ENCODE measurements around the gene ANKRD24. TPM values are rescaled to one million over a fixed set of nuclear protein-coding genes. Genes with fewer than 3 reads are reported as not detected.
A peak's percentile ranks its signal among the peaks of the same experiment; 100 is the strongest.
"Not testable (repeated sequence)": the region's sequence is repeated elsewhere in the genome, so short reads cannot be mapped to it uniquely, and the experiment has no call there.

ANKRD24 gene
- total RNA-seq = 1.7 TPM in 1 of 2 replicates, not detected in the other

DNA sequence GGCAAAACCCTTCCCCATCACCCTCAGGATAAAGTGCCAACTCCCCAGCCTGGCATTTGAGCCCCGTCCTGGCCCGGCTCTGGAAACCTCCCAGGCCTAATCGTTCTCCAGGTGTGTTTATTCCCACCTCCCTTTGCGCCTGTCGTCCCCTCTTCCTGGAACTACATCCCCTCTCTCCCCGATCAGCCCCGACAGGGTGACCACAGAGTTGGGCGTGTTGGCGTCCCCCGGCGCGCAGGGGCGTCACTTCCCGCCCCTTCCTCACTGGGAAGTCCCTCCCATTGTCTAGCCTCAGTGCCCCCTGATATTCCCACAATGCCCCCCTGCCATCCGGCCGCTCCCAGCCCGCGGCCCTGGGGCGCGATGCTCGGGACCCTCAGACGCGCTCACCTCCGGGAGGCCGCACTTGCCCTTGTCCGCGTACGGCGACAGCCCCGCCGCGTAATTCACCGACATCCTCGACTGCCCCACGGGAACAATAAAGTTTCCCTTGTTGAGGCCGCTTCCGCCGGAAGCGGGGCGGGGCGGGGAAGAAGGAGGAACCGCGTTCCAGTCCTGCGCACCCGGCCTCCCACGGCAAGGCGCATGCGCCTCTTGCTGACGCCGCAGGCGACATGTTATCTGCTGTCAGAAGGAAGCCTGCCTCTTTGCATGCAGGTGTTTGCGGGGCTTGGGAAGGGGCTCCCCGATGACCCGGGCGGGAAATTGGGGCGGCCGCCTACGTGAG lies at the start of gene ANKRD24, which contains the start of gene SIRT6:
TSS of gene ANKRD24 (plus strand) at position 606 of the 727 bp plus-strand sequence. CDS start 3,737 bp downstream, outside the sequence.
TSS of gene SIRT6 (minus strand) at position 480 of the 727 bp plus-strand sequence. CDS start at position 456, 24 bp downstream.
- peak; percentile 87 for DNase-seq (ENCODE audit: low read depth)

DNA sequence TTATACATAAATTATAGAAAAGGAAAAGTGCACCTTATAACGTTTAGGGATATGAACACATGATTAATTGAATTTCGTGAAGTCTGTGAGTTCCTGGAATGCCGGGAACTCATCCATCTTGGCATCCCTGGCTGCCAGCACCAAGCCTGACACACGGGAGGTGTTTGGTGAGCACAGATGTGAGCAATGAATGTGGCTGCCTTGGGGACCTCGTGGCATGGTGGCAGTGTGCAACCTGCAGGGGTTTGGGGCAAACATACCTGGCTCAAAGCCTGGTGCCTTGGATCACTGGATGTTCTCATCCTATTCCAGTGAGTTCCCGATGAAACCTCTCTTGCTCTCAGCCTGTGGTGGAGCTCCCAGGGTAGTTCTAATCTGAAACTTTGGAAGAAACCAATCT lies 48.1 kb upstream of the ANKRD24 start:
- no peak for DNase-seq (ENCODE audit: low read depth)

DNA sequence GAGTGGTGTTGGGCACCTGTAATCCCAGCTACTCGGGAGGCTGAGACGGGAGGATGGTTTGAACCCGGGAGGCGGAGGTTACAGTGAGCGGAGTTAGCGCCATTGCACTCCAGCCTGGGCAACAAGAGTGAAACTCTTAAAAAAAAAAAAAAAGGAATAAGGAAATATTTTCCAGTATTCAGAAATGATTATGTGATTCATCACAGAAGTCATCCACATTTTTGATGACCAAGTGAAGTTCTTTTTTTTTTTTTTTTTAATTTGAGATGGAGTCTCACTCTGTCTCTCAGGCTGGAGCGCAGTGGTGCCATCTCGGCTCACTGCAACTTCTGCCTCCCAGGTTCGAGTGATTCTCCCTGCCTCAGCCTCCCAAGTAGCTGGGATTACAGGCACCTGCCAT lies 47.1 kb upstream of the ANKRD24 start:
- DNase-seq (ENCODE audit: low read depth) = not testable (repeated sequence)

DNA sequence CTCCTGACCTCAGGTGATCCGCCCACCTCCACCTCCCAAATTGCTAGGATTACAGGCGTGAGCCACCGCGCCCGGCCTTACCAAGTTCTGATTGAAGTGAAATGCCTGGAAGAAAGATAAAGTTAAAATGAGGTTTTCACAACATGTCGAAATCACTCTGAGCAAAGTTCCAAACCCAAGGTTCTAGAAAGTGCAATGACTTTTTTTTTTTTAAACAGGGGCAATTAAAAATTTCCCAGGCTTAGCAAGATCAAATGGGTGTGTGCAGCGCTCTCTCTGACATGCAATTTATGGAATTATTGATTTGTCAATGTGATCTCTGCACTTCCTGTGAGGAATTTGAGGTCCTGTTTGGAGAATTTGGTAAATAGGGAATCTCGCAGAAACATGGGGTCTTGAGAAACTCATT lies 45.8 kb upstream of the ANKRD24 start:
- DNase-seq (ENCODE audit: low read depth) = no peak

DNA sequence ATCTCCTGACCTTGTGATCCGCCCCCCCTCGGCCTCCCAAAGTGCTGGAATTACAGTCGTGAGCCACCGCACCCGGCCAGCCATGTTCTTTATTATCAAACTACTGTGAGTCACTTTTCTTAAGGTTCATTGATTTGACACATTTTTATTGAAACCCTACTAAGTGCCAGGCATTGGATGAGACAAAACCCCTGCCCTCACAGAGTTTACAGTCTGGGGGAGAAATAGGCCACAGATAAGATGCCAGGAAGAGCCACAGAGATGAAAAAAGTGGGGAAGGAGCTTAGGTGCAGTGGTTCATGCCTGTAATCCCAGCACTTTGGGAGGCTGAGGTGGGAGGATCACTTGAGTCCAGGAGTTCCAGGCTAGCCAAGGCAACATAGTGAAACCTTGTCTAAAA lies 44.0 kb upstream of the ANKRD24 start:
- no peak for DNase-seq (ENCODE audit: low read depth)

DNA sequence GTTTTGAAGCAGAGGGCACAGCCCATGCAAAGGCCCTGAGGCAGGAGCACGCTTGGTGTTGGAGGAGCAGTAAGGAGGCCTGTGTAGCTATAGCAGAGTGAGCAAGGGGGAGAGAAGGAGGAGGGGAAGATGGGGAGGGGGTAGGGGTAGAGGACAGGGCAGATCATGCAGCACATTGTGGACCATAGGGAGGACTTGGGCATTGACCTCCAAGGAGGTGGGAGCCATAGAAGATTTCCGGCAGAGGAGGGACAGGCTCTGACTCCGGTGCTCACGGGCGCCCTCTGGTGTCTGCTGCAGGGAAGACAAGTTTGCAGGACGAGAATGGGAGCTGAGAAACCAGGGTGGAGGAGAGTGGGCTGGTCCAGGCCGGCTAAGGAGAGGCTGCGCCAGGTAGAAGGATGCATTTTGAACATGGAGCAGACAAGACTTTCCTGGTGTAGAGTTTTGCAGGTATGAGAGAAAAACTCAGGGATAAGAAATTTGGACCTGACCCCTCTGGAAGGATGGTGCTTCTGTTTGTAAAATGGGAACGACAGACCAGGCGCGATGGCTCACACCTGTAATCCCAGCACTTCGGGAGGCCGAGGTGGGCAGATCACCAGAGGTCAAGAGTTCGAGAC lies 42.8 kb upstream of the ANKRD24 start:
- DNase-seq (ENCODE audit: low read depth) = peak; percentile 29

DNA sequence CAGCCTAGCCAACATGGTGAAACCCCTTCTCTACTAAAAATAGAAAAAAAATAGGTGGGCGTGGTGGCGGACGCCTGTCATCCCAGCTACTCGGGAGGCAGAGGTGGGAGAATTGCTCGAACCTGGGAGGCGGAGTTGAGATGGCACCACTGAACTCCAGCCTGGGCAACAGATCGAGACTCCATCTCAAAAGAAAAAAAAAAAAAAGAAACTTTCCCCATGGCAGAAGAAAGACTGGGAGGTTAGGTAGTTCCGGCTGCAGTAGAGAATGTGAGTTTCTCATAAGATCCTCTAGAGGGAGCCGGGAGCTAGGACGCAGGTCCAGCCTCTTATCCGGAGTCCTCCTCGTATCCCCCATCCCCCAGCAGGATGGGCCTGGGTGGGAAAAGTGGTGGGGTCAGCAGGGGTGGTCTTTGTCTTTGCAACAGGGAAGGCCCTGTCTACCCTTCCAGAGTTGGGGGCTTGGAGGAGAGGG lies 42.2 kb upstream of the ANKRD24 start:
- DNase-seq (ENCODE audit: low read depth) = peak; percentile 61

DNA sequence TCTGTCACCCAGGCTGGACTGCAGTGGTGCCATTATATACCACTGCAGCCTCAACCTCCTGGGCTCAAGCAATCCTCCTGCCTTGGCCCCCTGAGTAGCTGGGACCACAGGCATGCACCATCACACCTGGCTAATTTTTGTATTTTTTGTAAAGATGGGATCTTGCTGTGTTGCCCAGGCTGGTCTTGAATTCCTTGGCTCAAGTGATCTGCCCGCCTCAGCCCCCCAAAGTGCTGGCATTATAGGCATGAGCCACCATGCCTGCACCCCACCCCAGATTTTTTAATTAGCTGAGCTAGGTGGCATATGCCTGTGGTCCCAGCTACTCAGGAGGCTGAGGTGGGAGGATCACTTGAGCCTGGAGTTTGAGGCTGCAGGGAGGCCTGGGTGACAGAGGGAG lies 39.6 kb upstream of the ANKRD24 start:
- not testable (repeated sequence) for DNase-seq (ENCODE audit: low read depth)

DNA sequence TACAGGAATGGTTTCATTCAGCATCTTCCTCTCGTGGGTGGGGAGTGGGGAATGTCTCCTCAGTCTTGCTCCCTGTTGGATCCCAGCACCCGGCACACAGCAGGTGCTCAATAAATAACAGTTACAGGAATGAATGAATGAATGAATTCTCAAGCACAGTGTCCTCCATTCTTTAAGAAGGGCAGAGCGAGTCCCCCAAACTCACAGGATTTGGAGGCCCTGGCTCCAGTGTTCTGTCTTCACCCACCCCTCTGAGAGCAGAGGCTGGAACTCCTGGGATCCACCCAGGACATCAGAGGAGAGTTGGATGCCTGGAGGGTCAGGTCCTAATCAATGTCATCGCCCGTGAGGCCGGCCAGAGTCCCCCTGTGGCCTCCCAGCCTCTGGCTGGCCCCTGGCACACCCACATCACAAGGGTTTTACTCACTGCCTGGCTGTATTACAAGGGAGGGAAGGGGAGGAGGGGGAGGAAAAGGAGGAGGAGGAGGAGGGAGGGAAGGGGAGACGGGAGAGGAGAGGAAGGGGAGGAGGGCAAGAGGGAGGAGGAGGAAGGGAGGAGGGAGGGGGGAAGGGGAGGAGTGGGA lies 37.7 kb upstream of the ANKRD24 start:
- DNase-seq (ENCODE audit: low read depth) = no peak

DNA sequence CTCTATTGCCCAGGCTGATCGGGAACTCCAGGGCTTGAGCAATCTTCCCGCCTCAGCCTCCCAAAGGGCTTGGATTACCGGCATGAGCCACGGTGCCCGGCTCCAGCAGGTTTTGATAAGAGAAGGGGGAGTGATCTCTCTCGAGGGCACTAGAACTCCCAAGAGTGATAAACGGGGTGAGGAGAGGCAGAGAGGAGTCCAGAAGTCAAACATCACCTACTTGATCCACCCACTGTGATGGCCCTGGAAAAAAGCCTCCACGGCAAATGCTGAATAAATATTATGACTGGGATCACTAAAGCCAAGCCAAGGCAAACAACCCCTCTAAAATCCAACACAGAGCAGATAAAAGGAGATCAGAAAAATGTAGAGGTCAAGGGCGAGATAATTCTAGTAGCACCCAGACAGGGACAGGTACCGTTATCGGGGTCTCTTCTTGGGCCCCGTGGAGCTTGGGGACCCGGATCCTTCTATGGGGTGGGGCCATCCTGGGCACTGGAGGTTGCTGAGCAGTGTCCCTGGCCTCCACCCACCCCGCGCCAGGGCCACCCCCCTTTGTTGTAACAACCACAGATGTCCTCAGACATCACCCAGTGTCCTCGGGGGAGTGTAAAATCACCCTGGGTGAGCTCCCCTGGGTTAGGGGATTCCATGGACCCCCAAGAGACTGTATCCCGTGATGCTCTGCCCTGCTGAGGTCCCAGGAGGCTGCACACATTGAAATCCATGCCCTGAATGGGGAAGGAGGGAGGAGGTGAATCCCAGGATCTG lies 32.8 kb upstream of the ANKRD24 start:
- no peak for DNase-seq (ENCODE audit: low read depth)

DNA sequence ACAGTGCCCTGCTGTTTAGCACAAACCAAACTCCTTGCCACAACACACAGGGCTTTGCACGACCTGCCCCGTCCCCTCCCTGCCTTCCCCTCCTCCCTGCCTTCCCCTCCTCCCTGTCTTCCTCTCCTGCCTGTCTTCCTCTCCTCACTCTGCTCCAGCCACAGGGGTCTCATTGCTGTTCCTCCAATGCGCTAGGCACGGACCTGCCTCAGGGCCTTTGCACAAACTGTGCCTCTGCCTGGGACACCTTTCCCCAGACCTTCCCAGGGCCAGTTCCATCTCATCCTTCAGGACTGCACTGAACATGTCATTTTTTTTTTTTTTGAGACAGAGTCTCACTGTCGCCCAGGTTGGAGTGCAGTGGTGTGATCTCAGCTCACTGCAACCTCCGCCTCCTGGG lies 30.9 kb upstream of the ANKRD24 start:
- no peak for DNase-seq (ENCODE audit: low read depth)

DNA sequence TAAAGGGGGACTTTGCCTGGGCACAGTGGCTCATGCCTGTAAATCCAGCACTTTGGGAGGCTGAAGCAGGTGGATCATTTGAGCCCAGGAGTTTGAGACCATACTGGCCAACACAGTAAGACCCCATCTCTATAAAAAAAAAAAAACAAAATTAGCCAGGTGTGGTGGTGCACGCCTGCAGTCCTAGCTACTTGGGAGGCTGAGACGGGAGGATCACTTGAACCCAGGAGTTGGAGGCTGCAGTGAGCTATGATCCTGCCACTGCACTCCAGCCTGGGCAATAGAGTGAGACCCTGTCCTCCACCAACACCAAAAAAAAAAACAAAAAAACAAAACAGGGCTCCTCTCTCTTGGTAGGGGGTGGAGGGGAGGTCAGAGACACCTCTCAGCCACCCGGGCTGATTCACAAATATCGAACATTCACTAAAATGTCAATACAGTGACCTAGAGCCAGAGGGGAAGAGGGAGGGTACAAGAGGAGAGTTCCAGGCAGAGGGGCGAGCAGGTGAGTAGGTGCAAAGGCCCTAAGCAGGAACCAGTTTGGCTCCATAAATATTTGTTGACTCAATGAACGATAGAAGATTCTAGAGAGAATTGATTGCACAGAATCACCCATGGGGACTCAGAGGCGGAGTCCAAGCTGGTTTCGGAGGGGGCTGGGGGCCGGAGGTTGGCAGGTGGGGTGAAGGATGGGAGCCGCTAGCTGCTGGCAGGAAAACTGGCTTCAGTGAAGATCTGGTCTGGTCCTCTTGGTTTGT lies 30.1 kb upstream of the ANKRD24 start:
- no peak for DNase-seq (ENCODE audit: low read depth)

DNA sequence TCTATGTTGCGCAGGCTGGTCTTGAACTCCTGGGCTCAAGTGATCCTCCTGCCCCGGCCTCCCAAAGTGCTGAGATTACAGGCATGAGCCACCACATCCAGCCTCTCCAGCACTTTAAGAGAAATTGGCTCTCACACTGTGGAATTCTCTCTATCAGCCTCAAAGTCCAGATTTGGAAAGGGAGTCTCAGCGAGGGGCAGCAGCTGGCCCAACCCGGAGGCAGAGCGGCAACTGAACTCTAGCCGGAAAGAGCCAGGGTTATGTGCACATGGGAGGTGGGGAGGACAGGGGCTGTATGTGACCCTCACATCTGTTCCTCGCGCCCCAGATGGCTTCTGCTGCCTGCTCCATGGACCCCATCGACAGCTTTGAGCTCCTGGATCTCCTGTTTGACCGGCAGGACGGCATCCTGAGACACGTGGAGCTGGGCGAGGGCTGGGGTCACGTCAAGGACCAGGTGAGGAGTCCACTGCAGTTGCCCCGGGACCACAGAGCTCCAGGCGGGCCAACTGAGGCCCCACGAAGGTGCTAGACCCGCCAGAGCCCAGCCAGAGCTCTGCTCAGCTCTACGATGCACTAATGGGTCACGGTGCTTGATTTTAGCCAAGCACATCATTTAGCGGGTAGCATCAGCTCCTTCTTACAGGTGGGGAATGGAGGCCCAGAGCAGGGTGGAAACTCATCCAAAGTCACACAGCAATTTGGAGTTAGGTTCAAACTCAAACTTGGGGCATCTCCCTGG lies 27.7 kb upstream of the ANKRD24 start:
- no peak for DNase-seq (ENCODE audit: low read depth)

DNA sequence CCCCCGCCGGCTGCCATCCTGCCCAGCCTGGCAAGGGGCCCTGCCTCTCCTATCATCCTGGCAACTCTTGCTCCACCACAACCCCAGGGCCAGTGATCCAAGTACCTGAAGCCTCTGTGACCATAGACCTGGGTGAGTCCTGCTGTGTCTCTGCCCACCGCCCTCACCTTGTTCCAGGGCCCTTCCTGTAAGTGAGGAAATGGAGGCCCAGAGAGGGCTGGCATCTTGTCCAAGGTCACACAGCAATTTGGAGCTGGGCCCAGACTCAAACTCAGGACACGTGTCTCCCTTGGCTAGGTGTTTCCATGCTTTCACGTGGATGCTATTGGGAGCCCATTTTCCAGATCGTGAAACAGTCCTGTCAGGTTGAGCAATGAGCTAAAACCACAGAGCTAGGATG lies 25.3 kb upstream of the ANKRD24 start:
- no peak for DNase-seq (ENCODE audit: low read depth)

DNA sequence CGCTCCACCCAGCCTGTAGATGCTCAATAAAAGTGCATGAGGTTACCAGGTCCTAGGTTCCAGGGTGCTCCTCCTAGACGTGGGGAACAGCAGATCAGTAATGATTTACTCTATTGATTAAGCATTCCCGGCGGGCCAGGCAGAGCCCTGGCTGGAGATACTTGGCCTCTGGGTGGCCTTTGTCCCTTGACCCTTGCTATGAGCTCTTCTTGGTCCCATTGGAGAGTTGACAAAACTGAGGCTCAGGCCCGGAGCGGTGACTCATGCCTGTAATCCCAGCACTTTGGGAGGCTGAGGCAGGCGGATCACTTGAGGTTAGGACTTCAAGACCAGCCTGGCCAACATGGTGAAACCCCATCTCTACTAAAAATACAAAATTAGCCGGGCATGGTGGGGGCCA lies 24.5 kb upstream of the ANKRD24 start:
- not testable (repeated sequence) for DNase-seq (ENCODE audit: low read depth)

DNA sequence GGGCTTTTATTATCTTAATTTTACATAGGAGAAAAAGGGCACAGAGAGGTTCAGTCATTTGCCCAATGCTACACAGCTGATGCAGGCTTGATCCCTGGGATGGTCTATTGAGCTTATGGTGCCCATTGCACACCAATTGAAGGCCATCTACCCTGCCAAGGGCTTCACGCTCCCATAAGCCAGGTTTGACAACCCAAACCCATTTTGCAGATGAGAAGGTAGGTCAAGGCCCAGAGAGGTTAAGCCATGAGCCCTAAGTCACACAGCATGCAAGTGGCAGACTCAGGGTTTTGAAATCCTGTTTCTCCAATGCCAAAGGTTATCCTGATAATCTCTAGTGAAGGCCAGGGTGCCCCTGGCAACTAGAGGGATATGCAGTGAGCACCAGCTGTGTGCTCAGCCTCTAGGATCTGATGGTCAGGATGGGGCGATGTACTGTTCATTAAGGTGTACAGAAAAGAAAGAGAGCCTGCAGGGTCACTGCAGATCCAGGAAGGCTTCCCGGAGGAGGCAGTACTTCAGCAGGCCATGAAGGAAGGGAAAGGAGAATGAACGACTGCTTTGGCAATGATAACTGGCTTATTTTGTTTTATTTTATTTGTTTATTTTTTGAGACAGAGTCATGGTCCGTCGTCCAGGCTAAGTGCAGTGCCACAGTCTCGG lies 20.9 kb upstream of the ANKRD24 start:
- no peak for DNase-seq (ENCODE audit: low read depth)

DNA sequence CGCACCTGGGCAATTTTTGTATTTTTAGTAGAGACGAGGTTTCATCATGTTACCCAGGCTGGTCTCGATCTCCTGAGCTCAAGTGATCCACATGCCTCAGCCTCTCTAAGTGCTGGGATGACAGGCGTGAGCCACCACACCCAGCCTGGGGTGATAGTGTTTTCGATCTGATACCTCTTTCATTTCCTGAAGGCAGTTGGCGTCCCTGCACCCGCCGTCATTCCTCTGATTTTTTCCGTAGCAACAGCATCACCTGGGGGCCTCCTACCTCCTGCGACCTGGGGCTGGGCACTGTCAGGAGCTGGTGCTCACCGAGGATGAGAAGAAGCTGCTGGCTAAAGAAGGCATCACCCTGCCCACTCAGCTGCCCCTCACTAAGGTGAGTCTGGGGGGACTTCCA lies 18.2 kb upstream of the ANKRD24 start:
- DNase-seq (ENCODE audit: low read depth) = no peak

DNA sequence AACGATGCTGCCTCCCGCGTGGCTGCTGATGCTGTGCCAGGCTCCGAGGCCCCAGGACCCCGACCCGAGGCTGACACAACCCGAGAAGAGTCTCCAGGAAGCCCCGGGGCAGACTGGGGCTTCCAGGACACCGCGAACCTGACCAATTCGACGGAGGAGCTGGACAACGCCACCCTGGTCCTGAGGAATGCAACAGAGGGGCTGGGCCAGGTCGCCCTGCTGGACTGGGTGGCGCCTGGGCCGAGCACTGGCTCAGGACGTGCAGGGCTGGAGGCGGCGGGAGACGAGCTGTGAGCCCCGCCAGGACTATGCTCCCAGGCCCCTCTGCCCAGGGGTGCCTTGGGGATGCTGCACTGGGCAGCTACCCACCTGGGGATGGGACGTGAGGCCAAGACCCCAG lies 10.8 kb upstream of the ANKRD24 start:
- DNase-seq (ENCODE audit: low read depth) = no peak

DNA sequence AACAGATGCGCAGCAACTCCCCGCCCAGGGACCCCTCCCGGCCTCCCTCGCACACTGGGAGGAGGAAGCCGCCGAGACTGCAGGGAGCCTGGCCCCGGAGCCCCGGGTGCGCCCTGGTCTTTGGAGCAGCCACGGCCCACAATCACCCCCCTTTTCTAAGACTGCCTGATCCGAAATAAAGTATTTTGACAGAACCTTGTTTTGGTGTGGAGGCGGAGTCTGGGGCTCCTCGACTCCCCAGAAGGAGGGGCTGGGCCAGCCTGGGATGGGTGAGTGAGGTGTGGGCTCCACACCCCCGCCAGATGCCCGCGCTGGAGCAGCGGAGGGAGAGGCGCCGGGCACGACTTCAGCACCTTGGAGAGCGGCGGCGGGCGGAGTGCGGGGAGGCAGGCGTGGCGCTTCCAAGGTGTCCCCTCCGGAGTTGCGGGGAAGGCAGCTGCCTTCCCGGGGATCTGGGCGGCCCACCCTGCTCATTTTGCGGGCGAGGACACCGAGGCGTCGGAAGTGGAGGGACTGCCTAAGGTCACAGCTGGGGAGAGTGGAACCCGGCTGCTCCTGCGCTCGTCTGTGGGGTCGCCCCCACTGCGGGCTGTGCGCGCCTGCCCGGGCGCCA lies 9.5 kb upstream of the ANKRD24 start:
- DNase-seq (ENCODE audit: low read depth) = no peak

All from renal cortical epithelial cell (primary cell).